GM23338 (cell line): Measurements from ENCODE around the gene ADGRG7.

Source experiments
- CTCF ChIP-seq, 2 experiments: fragments of 200-600 bp in 1 of 2; sonication (generic) in 1 of 2; conservative IDR thresholded peaks; 2 replicates each; pipeline versions ENCODE4 v1.5.1 to v1.6.1; 2016 to 2017; ENCODE audit warnings: antibody characterized with exemption in 2 of 2, low read depth in 2 of 2, mild to moderate bottlenecking in 2 of 2, moderate library complexity in 1 of 2
- EZH2 ChIP-seq: fragments of 200-600 bp; sonication (generic); IDR thresholded peaks from one replicate; pipeline ENCODE4 v1.8.0; 2017; ENCODE audit warnings: antibody characterized with exemption, mild to moderate bottlenecking, low read depth; ENCODE audit not compliant: unreplicated experiment
- EZH2phosphoT487 ChIP-seq: fragments of 200-600 bp; sonication (generic); IDR thresholded peaks from one replicate; pipeline ENCODE4 v1.8.1; 2018; ENCODE audit warnings: antibody characterized with exemption; ENCODE audit not compliant: unreplicated experiment
- NANOG ChIP-seq: IDR thresholded peaks from 2 replicates; pipeline ENCODE4 v1.6.1; 2016; ENCODE audit warnings: antibody characterized with exemption, borderline replicate concordance
- POLR2AphosphoS5 ChIP-seq: IDR thresholded peaks from 2 replicates; pipeline ENCODE4 v1.6.1; 2016; ENCODE audit warnings: antibody characterized with exemption, low read depth
- REST ChIP-seq: IDR thresholded peaks from one replicate; pipeline ENCODE4 v1.6.1; 2018; ENCODE audit warnings: antibody characterized with exemption; ENCODE audit not compliant: unreplicated experiment
- ZNF114 ChIP-seq: fragments of 250-450 bp; sonication (Bioruptor Pico); IDR thresholded peaks from 2 replicates; pipeline ENCODE4 v1.5.0; 2020; ENCODE audit warnings: mild to moderate bottlenecking, moderate library complexity

GRCh38 chr3:100615684-100616083 is 6.3 kb downstream of the ADGRG7 start:
- TF ChIP-seq CTCF (conservative IDR thresholded peaks at IDR 0.05; ENCODE audit: low read depth in 2 of 2) (no peak), EZH2phosphoT487 (no peak), POLR2AphosphoS5 (no peak), EZH2 (no peak), REST (no peak), NANOG (no peak), ZNF114 (CRISPR knock-in tag) (no peak)
